GM10847 (cell line): Measurements from ENCODE around the gene BCL11A.

Source experiments
- POLR2A ChIP-seq: IDR thresholded peaks from 2 replicates; pipeline ENCODE4 v1.6.1; 2011; ENCODE audit not compliant: insufficient read length; ENCODE audit errors: extremely low read depth

The BCL11A gene

DNA sequence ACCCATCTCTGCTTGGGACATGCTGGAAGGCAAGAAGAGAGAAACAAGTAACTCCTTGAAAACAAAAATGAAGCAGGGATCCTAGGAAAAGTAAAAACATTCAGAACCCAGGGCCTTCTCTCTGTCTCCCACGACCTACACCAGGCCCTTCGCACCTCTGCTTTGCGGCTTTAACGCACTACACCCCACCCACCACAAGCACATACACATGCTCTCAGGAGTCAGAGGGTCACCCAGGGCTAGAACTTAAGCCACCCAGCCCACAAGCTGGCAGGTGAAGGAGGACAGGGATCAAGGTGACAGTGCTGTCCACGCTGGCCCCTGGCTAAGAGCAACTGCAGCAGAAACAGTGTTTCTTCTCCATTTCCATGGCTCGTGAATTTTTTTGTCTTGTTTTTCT, 72.2 kb downstream of the BCL11A start:
- no peak for TF ChIP-seq POLR2A

DNA sequence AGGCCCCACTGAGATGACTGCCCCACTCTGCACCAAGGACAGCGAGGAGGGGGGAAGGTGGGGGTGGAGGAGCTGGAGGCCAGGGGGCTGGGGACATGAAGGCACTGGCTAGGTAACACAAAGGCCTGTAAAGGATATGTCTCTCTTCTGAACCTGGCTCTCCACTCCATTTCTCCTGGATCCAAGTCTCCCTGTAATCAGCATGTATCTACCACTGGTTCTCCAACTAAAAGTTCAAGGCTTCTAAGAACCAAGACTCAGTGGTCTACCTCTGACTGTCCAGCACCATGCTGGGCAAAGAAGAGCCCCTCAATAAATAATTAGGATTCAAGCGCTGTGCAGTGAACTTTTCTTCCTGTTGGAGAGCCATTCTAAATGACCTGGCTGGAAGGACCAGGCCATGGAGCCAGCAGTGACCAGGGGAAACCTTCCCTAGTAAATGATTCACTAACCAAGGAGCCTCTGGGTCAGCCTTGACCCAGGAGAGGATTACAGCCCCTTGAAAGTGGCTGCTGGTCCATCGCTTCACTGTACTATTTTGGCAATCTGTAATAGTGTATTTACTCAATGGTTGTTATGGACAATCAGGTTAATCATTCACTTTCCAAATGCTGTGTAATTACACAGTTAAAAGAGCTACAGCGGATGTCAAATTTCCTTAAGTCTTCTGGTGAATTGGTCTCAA, 73.2 kb downstream of the BCL11A start:
- no peak for TF ChIP-seq POLR2A

DNA sequence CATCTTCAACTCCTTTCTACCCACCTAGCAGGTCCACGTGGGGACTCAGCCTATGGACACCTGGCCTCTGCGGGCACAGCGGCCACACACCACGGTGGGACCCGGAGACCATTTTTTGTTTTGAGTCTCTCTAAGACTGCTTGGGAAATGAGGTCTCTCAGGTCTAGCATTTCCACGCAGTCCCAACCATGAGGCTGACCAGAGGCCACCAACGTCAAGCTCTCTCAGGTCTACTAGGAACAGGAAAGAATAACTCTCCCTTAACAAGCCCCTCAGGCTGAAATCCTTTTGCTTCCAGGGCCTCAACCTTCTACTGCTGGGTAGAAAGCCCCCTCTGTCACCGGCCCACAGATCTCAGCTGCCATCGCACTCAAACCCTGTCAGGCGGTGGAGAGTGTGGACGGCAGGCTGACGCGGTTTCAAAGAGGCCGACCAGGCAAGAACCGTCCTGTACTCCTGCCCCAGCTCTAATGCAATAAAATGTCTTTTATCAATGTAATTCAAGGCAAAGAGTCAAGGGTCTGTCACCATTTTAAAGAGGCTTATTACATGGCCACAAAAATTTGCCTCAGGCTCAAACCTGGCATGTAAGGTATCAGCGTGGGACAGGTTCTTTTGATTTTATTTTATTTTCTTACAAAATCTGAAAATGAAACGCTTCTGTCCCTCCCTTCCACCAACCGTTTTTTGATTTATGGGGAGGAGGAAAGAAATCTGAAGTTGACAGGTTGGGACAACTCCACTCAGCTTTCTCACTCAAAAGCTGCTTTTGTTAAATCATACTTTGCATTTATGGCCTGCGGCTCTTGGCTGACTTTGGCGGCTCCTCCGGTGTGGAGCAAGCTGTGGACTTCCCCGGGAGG, 74.0 kb downstream of the BCL11A start:
- no peak for TF ChIP-seq POLR2A

DNA sequence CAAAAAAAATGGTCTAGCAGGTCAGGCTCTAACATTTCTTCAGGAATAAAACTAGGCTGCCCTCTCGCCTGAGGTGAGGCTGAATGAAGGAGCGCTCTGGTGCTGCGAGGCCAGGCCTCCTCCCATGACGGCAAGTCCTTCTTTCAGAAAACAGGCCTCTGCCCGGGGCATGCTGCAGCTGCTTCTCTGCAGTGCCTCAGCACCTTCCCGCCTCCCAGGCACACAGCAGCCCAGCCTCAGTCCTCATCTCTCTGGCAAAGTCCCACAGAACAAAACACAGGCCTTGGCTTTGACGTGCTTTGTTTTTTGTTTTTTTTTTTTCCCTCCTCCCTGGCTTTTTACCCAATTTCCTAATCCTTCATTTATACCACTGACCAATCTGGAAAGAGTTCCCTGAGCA, 74.8 kb downstream of the BCL11A start:
- TF ChIP-seq POLR2A = no peak

DNA sequence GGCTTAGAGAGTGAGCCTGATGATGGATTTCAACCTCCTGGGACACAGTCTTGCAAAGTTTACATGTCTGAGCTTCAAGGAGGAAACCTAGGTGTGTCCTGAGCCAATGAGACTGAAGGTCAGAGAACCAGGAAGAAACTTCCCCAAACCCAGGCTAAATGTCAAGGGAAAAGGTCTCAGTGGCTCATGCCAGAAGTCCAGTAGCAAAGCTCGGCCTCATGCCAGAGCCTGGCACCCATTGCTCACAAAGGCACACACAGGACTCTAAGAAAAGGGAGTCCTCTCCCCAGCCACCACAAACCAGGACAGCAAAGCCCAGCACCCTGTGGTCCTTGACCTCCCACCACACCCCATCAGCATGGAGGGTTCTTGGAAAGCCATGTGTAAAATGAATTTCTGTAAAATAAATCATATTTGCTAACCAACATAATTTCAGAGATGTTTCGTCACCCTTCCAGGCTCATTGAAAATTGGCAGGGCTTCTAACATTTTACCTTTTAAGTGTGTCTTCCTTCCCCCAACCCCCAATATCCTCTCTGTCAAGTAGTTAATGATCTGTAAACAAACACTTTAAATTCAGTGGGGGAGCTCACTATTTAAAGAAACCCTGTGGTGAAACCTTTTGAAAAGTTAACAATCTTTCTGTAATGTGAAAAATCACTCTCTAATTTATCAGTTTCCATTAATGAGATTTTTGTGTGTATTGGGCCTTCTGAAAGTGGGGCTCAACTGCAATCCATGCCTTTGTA, 77.1 kb downstream of the BCL11A start:
- TF ChIP-seq POLR2A = no peak

DNA sequence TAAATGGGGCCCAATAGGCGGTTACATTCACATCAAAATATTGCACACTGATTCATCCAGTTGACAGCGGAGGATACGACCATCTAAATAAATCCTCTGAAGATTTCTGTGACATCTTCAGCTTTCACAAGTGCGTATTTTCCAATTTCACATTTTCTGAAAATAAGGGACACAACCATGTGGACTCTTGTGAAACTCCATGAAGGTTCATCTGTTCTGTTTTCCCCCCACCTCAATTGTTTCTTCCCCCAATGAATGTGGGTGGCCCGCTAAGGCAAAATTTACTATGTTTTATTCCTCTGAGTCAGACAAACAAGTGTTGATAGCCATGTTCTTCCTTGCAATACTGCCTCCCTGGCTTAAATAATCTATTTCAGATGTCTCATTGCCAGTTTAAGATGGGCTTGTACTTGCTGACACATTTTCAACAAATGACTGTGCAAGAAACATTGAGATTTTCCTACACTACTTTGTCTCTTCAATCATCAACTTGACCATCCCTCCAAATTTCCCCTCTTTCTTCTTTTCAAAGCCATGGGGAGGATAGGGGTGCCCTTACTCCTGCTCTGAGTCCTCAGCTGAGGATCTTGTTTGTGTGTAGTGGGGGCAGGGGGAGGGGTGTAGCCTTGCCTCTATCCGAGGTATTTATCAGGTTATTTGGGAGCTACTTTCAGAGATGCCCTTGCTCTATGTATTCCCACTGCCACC, 78.2 kb downstream of the BCL11A start:
- no peak for TF ChIP-seq POLR2A

DNA sequence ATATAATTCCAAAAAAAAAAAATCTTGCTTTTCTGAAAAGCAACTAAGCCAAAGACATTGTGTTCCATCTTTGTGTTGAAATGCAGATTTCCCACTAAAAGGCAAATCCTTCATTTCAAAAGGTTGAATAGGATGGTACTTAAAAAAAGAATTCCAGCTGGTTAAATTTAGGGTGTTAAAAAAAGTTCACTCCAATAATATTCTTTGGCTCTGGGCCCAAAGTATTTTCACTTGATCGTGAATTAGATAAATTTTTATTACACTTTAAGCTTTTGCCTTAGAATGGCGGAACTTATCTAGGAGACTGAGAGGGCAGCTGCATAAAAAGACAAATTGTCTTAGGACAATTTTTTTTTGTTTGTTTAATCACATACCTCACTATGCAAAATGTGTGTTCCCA, 79.2 kb downstream of the BCL11A start:
- no peak for TF ChIP-seq POLR2A

DNA sequence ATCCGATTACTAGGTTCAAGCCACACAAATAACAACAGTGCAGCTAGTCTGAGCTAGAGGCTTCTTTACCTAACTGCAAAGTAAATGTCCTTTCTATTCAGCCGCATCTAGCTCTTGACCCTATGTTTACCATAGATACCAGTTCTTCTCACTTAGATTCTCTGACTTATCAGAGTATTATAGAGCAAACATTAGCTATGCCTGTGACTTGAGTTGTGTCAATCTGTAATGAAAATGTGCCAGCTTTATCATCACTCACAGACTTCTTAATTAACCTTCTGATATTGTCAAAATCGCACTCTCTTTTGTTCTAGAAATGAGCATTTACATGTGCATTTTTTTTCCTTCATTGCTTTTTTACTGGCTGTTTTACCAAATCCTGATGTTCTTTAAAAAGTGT, 79.9 kb downstream of the BCL11A start:
- TF ChIP-seq POLR2A = no peak

DNA sequence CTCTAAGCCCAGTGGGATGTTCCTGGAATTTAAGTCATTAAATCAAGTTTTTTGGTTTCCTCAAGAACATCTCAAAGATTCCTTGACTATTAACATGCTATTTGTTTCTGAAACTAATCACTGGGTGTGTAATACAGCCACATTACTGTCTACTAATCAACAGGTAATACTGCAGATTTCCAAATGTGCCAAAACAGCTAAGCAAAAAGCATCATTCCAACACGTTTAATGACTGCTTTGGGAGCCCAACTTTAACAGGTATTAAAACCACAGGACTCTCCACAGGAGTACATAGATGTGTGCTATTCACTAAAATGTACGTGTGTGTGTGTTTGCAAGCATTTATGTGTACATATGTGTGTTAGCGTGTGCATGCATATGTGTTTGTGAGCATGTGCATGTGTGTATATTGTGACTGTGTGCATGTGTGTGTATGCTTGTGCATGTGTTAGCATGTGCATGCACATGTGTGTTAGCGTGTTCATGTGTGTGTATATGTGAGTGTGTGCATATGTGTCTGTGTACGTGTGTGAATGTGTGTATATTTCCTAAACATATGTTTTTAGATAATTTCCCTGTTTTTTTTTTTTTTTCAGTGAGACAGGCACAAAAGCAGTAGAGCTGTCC, 80.7 kb downstream of the BCL11A start:
- TF ChIP-seq POLR2A = no peak

DNA sequence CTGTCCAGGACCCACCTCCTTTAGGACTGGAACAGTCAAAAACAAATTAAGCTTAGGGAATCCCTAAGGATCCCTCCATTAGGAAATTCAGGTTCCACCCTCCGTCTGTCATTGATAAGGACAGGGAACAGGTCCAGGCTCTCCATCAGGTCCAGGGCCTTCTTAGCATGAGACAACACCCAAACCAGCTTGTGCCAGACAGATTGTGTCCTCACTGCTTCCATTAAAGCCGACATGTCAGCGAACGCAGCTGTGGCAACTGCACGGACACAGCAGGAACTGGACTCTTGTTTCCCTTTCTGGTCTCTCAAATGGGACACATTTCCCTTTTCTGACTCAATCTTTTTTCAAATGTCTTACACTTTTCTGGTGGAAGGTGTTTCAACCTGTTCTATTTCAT, 81.4 kb downstream of the BCL11A start:
- no peak for TF ChIP-seq POLR2A

DNA sequence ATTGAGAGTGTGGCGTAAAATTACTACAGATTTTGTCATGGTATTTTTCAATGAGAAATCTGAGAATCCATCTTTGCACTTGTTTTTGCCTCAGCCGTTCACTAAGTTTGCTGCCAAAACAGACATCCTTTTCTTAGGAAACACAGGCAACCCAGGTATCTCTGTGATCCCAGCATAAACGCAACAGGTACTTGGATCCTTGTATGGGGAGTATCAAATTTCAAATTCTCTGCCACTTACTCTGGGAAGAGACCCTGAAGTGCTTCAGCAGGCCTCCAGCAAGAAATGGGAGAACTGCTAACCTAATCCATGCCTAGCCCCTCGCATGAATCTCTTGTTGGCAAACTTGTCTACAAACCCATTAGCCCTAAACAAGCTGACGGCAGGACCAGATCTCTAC, 83.1 kb downstream of the BCL11A start:
- no peak for TF ChIP-seq POLR2A

DNA sequence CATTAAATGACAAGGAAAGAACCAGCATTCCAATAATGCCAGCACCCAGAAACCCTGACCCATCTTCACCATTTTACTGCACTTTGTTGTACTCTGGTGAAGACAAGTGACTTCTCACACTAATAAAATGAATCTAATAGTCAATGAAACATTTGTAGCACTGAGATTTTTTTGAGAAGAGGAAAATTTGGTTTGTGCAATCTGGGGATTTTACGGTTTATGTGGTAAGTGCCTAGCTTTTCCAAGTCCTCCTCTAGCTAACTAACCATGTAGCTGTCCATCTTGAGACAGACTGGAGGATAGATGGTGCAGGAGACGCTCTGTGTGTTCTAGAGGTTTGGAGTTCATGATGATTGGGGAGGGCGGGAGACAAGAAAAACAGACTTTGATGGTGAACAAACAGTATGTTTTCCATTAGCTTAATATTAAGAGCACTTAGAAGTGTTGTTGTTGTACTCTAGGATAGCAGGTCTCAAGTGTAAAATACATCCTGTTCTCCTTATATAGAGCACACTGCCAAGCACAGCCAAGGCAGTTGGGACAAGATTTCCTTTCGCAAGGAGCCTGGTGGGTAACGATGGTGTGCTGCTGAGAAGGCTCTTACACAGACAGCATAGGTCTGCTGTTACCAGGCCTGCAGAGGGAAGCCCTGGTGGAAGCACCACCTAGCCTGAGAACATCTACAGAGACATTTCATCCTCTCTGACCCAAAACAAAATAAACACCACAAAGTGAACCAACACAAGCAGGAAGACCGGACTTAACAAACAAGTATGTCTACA, 83.7 kb downstream of the BCL11A start:
- no peak for TF ChIP-seq POLR2A

DNA sequence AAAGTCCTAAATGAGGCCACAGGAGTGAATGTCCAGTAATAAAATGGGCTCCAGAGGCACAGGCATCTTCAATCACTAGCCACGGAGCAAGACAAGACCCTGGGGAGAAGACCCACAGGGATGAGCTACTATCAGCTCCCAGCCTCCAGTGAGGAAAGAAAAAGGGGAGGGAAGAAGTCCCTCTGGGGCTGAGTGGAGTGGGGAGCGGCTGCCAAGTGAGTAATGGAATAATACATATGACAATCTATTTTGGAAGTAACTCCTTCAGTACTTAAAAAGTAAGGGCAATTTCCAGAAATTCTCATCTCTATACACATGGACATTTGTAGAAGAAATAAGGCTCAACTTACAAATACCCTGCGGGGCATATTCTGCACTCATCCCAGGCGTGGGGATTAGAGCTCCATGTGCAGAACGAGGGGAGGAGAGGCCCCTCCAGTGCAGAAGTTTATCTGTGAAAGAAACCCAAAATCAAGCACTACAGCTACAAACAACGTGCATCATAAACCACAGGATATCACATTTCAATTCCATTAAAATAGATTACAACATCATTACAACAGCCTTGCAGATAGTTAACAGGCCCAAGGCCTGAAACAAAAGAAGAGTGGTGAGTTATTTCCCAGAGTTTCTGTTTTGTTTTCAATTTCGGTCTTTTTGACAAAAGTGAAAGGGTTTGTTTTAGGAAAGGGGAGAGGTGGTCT, 84.9 kb downstream of the BCL11A start:
- no peak for TF ChIP-seq POLR2A

DNA sequence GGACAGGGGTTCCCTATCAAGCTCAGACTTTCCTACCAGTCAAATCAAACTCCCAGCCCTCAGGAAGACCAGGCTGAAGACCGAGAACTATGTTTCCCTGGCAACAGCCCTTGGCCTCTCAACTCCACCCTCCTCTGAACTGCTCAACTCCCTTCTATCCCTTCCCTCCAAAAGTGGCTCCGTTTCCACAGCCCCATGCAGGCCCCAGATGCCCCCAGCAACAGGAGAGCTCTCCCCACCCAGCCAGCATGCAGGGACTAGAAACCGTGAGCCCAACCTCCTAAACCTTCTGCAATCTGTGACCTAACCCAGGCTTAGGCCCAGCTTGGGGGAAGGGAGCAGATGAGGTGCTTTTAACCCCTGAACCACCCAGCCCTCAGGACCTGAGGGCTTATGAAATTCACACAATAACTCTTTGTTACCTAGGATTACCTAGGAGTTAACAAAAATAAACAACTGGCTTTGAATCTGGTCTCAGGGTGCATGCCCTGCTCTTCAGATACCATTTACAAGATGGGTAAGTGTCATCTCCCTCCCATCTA, 87.2 kb downstream of the BCL11A start:
- no peak for TF ChIP-seq POLR2A

DNA sequence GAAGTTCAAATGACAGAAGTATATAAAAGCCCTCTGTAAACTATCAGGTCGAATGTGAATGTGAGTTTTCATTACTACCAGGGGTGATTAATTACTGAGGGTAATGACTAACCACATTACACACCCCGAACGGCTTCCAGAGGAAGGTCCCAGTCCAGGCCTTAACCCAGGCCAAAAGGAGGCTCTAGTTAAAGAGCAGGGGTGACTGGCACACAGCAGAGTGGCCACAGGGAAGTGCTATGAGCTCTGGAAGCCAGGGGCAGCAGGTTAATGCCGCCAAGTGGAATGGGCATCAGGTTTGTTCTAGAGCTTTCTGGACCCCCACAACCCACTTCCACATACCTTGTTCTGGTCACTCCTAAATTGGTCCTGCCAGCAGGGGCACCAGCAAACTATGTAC, 87.7 kb downstream of the BCL11A start:
- no peak for TF ChIP-seq POLR2A
